H7 (cell line): Measurements from ENCODE around the gene IFT52. TPM values are rescaled to one million over a fixed set of nuclear protein-coding genes. Genes with fewer than 3 reads are reported as not detected.

Experiments
- DNase-seq: peaks from one replicate; pipeline ENCODE4 v3.0.0; 2012
- H3K27me3 ChIP-seq: 2 replicates; pipeline ENCODE4 v1.6.0; 2011; ENCODE audit warnings: mild to moderate bottlenecking, low read length; ENCODE audit not compliant: control insufficient read depth, insufficient read depth
- H3K36me3 ChIP-seq: replicated peaks from 2 replicates; pipeline ENCODE4 v1.5.1; 2011; ENCODE audit warnings: low read length; ENCODE audit not compliant: control insufficient read depth, insufficient read depth
- H3K4me3 ChIP-seq: 2 replicates; pipeline ENCODE4 v1.5.1; 2011; ENCODE audit warnings: low read depth, mild to moderate bottlenecking, control low read depth, low read length, moderate library complexity; ENCODE audit not compliant: insufficient read depth
- total RNA-seq: library from RNA; depleted of rRNA; stranded (reverse); fragments of >200 nt; shearing (Covaris generic); gene quantifications from 2 replicates; pipeline ENCODE4 v1.2.3, GENCODE V29; 2014; rRNA removed

IFT52 gene, protein sequence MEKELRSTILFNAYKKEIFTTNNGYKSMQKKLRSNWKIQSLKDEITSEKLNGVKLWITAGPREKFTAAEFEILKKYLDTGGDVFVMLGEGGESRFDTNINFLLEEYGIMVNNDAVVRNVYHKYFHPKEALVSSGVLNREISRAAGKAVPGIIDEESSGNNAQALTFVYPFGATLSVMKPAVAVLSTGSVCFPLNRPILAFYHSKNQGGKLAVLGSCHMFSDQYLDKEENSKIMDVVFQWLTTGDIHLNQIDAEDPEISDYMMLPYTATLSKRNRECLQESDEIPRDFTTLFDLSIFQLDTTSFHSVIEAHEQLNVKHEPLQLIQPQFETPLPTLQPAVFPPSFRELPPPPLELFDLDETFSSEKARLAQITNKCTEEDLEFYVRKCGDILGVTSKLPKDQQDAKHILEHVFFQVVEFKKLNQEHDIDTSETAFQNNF
- 27.6 and 42.6 TPM in 2 replicates for total RNA-seq

DNA sequence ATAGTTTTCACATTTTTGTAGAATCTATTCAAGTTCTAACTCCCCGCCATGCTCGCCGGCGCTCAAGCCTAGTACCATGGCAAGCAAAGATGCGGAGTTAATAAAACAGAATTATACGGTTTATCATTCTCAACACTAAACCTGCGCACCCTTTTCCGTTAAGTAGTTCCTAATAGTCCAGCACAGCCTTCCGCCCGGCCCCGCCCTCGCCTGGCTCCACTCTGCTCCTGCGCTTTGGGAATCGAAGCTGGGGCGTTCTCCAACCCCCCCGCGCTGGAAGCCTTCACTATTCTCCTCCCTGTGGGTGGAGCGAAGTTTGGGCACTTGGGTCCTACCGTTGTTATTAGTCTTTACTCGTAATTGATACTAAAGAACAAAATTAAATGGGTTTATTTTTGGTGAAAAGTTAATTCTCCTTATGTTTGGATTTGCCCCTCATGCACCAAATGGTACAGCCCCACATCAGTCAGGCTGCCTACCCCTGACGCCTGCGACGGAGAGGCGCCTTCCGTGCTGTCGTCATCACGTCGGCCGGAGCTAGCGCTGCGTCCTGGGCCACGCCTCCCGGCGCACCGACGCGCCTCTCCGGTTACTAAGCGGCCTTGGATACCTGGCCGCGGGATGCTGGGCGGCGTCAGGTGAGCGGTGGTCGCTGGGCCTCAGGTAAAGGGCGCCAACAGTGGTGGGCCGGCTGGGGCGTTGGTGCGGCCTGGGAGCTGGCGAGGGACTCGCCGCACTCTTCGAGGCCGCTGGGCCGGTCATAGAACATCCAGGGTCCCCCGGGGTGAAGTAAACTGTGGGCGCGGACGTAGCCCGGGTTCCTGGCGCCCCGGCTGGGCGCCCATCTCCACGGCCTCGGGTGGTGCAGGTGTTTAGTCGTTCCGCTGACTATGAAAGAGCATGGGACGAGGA lies at the start of gene IFT52:
Gene IFT52, plus strand, starts transcription at position 546 of the 912 bp plus-strand sequence. CDS start 3,762 bp downstream, outside the sequence.
- H3K36me3 ChIP-seq: no peaks in the 10 kb centered on the region
- peak within 1 kb of the TSS; percentile 81 for H3K4me3 ChIP-seq
- DNase-seq: peak; percentile 94
- no peaks in the 10 kb centered on the region for H3K27me3 ChIP-seq

DNA sequence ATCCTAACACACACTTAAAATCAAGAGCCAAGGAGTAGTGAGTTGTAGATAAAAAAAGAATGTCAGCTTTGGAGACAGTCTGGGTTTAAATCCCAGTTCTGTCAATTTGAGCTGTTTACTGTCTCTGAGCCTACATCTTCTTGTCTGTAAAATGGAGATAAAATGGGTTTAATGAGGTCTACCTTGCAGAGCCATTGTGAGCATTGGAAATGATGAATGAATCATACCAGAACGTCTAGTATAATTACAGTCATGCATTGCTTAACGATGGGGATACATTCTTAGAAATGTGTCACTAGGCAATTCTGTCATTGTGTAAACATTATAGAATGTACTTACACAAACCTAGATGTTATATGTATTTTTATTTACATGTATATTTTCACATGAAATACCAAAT lies 49.5 kb upstream of the IFT52 start:
- Histone ChIP-seq H3K36me3 (peaks cover 17% of the 10 kb centered on the region), H3K4me3 (no peak overlapping the region)
- no peak for DNase-seq

DNA sequence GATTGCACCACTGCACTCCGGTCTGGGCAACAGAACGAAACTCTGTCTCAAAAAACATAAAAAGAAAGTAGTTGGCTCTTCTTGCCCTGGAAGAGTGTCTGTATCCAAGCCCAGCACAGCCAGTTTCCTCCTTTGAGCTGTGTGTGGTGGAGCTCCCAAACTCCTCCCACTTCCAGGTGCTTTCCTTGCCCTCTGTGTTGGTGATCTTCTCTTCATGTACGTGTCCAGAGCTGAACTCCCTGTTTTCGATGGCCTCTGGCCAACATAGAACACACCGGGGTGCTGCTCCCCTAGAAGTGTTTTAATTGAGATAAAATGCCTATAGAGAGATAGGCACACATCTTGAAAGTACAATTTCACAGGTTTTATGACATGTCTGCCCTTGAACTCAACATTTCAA lies 48.6 kb upstream of the IFT52 start:
- no peak for DNase-seq
- Histone ChIP-seq H3K36me3 (peaks cover 11% of the 10 kb centered on the region), H3K27me3 (no peaks in the 10 kb centered on the region), H3K4me3 (no peak overlapping the region)

More for the DNA sequence above, 49.5 kb upstream of the IFT52 start:
- H3K27me3 ChIP-seq: no peaks in the 10 kb centered on the region

DNA sequence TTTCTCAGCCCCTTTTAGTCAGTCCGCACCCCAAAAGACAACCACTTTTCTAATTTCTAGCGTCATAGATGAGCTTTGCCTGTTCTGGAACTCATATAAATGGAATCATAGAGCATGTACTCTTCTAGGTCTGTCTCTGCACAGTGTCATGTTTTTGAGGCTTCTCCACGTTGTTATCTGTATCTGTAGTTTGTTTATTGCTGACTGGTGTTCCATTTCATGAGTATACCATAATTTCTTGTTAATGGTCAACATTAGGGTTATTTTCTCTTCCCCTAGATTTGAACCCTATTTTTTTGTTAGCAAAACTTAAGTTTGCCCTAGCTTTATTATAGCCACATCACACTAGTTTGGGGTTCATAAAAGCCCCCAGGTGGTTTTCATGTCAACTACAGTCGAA lies 48.1 kb upstream of the IFT52 start:
- Histone ChIP-seq H3K36me3 (peaks cover 11% of the 10 kb centered on the region), H3K27me3 (no peaks in the 10 kb centered on the region), H3K4me3 (no peak overlapping the region)
- no peak for DNase-seq

DNA sequence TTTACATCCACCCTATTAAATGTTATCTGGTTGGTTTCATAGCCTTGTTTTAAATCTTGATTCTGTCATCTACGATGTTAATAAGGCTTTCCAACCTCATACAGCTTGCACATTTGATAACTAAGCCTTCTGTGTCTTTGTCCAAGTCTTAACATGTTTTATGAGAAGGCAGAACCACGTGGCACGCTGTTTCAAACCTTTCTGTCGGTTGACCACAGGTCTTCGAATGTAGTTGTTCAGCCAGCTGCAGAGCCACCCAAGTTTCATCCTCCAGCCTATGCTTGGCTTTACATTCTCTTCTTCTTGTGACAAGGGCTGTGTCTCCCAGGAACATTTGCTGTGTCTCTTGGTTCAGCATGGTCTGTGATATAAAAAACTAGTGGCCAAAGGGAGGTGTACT lies 47.6 kb upstream of the IFT52 start:
- peaks cover 11% of the 10 kb centered on the region for H3K36me3 ChIP-seq
- H3K4me3 ChIP-seq: no peak overlapping the region

DNA sequence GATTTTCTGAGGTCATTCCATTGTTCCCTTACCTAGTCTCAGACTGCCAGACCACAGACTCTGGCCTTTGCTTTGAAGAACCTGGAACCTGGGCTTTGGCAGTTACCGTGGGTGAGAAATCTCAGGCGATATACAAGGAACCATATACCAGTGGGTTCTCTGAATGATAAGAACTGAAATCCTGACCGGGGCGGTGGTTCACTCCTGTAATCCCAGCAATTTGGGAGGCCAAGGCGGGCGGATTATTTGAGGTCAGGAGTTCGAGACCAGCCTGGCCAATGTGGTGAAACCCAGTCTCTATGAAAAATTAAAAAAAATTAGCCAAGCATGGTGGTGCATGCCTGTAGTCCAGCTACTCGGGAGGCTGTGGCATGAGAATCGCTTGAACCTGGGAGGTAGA lies 46.2 kb upstream of the IFT52 start:
- H3K27me3 ChIP-seq: no peaks in the 10 kb centered on the region
- DNase-seq: no peak
- H3K36me3 ChIP-seq: peaks cover 7% of the 10 kb centered on the region
- H3K4me3 ChIP-seq: no peak overlapping the region

More for the DNA sequence above, 47.6 kb upstream of the IFT52 start:
- DNase-seq: no peak
- no peaks in the 10 kb centered on the region for H3K27me3 ChIP-seq

DNA sequence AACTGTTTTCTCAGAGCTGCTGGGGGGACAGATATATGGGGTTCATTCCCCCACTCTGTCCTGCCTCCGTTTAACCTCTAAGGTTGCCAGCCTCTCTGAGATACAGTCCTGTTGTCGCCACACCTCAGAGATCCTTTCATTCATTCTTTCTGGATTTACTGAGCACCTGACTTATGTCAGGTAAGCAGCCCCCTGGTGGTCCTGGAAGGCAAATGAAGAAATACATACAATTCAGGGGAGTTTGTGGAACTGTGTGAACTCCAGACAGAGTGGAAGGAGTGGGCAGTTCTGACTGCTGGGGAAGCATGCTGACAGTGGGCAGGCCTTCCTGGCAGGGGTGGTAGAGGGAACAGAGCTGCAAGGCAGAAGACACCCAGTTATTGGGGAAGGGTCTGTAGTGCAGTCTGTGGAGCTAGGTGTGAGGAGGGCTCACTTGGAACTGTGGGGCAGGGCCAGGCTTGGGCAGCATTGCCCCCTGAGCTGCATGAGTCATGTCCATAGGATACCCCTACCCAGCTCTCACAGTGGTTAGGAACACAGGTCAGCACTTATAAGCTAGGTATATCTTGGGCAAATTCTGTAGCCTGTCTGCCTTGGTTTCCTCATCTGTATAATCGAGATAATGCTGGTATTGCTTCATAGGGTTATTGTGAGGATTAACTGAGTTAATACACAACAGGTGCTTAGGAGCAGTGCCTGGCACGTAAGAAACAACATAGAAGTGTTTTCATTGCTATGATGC lies 44.7 kb upstream of the IFT52 start:
- Histone ChIP-seq H3K27me3 (no peaks in the 10 kb centered on the region), H3K4me3 (no peak overlapping the region), H3K36me3 (peaks cover 2% of the 10 kb centered on the region)
- DNase-seq: no peak

DNA sequence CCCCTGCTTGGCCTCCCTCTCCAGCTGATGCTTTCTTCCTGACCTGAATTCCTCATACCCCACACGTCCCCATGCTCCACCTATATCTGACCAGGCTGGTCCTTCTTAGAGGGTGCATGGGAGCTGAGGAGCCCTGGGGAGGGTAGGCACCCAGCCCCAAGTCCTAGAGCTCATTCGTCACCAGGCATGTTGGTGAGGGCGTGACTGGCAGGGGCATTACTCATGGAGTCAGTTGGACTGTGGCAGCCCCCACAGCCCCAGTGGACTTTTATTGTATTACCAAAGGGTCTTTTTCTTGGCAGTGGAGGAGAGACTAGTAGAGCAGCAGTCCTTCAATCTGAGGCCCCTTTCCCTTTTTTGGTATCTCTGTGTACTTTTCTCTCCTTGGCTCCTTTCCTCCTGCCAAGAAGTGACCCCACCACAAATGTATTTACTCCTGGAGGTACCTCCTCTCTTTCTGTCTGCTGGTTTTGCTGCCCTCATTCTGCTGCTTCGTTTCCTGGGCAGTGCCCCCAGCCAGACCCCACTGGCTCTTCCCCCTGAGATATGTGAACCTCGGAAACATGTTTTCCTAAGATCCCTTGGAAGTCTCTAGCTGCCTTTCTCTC lies 42.4 kb upstream of the IFT52 start:
- no peak overlapping the region for H3K4me3 ChIP-seq
- DNase-seq: no peak
- no peaks in the 10 kb centered on the region for H3K36me3 ChIP-seq
- no peaks in the 10 kb centered on the region for H3K27me3 ChIP-seq

DNA sequence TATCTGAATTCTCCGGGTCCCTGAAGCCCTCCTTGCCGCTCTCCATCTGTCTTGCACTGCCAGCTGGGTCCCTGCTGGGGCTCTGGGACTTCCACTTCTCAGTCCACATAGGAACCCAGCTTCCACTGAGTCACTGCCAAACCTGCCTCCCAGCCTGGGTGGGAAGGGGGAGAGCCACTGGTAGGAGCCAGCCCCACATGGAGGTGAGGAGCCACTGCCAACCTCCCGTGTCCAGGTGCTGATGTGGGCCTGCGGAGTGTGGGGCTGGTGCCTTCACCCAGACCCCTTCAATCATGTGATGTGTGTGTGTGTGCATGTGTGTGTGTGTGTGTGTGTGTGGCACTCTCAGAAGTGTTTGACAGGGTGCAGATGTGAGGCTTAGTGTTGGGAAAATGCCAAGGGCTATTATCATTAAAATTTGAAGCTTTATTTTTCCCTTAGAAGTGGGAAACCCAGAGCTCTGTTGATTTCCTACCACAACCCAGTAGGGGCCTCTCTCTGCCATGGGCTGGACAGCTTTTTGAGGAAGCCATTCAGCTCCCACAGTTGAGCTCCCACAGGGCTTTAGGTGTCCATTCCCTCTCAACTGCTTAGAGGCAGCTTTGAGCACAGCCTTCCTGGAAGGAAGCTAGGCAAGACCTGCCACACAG lies 41.2 kb upstream of the IFT52 start:
- no peaks in the 10 kb centered on the region for H3K27me3 ChIP-seq
- H3K36me3 ChIP-seq: no peaks in the 10 kb centered on the region
- DNase-seq: no peak
- H3K4me3 ChIP-seq: no peak overlapping the region

DNA sequence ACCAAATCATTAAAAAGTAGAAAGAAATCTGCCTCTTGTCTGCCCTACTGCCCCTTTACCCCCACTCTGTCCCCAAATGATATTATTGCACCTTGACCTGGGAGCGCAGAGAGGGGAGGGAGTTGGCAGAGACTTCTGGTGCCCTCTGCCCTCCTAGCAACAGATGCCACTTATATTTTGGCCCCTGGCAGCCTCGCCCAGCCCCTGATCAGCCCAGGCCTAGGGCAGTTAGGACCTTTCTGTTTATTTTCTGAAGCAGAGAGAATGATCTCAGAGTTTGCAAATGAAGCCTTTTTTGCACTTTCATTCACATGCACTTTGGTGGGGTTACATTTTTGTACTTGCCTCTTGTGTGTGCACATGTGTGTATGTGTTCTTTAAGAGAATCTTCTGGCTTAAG lies 40.3 kb upstream of the IFT52 start:
- Histone ChIP-seq H3K36me3 (no peaks in the 10 kb centered on the region), H3K4me3 (no peak overlapping the region), H3K27me3 (no peaks in the 10 kb centered on the region)
- no peak for DNase-seq

DNA sequence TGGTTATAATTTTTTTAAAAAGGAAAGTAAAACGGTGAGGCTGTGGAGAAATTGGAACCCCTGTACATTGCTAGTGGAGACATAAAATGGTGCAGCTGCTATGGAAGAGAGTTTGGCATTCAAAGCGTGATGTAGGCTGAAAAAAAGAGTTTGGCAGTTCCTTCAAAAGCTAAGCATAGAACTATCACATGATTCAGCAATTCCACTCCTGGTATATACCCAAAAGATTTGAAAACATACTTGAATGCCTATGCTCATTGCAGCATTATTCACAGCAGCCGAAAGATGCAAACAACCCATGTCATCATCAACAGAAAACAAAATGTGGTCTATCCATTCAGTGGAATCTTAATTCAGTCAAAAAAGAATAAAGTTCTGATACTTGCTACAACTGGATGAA lies 36.4 kb upstream of the IFT52 start:
- Histone ChIP-seq H3K27me3 (no peaks in the 10 kb centered on the region), H3K36me3 (no peaks in the 10 kb centered on the region), H3K4me3 (no peak overlapping the region)
- DNase-seq: no peak

DNA sequence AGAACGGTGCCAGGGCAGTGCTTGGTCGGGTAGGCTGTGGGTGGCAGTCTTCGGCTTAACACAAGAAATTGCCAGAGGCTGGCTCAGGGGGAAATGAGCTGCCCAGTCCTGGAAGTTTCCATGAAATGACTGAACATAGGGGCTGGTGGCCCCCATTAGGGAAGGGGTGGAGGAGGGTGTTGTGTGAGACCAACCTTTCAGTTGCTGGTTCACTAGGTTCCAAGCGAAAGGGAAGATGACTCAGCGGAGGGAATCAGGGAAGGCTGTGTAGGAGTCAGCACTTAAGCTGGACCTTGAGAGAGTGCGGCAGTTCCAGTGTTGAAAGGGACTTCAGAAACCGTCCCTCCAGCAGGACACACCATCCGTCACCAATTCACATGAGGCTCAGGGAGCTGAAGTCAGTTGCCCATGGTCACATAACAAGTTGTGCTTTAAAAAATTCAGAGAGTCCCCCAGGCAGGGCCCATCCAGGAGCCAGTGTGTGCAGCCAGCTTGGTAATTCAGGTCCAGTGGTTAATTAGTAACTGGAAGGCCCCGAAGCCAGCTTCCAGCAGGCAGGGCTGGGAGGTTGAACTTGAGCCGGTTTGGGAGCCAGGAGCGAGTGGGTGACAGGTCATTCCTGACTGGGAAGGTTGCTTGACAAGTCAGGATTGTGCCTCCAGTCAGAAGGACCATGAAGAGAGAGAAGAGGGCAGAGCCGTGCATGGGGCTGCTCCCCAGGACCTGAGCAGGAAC lies 32.2 kb upstream of the IFT52 start, which contains the start of gene SGK2:
Gene SGK2, plus strand, starts transcription at position 616 of the 735 bp plus-strand sequence. CDS start 7,469 bp downstream, outside the sequence.
- DNase-seq: no peak
- H3K36me3 ChIP-seq: no peaks in the 10 kb centered on the region
- H3K27me3 ChIP-seq: no peaks in the 10 kb centered on the region
- H3K4me3 ChIP-seq: no peak within 1 kb of the TSS
